Stimulated activated CD4-positive, alpha-beta T cell treated with anti-CD3 and anti-CD28 coated beads, Interleukin-4, amount 100 ng/mL, for 24 hours (primary cell): ENCODE measurements around the gene EXD3.
"Not testable (repeated sequence)": the region's sequence is repeated elsewhere in the genome, so short reads cannot be mapped to it uniquely, and the experiment has no call there.

Source experiments
- DNase-seq: peaks from one replicate; pipeline ENCODE4 v3.0.0-alpha.2; 2020

The EXD3 gene

GRCh38 chr9:137458194-137459151, 35.5 kb upstream of the EXD3 start:
- DNase-seq = no peak

DNA sequence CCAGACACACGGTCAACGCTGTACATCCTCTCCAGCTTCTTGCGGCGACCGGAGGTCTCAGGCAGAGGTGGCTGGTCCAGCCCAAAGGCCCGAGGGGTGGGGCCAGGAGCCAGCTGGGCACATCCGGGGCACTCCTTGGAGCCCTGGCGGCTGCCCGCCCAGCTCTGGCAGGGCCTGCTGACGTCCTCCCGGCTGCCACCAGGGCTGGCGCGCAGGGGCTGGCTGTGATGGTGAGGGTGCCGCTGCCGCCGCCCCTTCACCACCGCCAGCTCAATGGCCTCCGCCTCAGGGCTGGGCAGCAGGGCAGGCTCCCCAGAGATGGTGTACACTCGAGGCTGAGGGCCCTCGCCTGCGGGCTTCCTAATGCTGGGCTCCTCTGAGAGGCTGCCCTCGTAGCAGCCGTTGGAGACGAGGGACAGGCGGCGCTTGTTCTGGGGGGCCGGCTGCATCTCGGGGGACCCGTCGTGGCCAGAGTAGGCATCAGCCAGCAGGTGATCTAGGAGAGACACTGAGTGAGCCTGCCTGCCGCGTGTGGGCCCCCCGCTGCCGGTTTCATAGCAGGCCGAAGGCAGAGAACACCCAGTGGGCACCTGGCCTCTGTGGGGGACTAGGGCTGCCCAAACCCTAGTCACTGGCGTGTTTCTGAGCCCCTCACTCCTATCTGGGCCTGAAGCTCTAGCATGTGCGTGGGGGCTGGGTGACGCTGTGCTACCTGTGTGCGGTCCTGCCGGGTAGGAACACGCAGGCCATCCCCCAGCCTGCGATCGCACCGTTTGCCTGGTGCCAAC, 34.6 kb upstream of the EXD3 start:
- no peak for DNase-seq

DNA sequence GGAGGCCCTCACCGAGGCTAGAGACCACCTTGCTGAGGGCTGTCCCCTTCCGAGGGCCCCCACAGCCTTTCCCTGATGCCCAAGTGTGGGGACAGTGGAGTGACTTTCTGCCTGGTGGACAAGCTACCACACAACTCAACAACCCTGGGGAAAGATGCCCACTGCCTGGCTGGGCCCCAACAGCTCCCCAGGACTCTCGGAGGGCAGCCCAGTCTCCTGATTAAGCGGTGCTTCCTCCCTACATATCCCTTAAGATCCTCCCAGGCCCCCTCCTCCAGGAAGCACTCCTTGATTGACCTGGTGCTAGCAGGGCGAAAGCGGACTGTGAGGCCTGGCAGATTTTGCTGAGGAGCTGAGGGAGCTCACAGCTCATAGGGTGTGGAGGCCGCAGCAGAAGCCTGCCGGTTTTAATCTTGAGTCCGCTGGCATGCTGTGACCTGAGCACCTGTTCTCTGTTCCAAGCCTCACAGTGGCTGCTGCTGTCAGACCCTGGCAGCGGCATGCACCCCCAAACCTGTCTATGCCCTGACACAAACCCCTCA, 34.0 kb upstream of the EXD3 start:
- DNase-seq = no peak

- no peak for DNase-seq
Observed at GRCh38 chr9:137456061-137456863, 33.3 kb upstream of the EXD3 start.

- DNase-seq = no peak
Observed at GRCh38 chr9:137455359-137455991, 32.5 kb upstream of the EXD3 start.

GRCh38 chr9:137454597-137455358, 31.8 kb upstream of the EXD3 start:
- no peak for DNase-seq

GRCh38 chr9:137454145-137454596, 31.2 kb upstream of the EXD3 start:
- DNase-seq = peak; percentile 34

- DNase-seq = peak; percentile 58
Observed at GRCh38 chr9:137453643-137454081, 30.7 kb upstream of the EXD3 start.

- DNase-seq = no peak
Observed at GRCh38 chr9:137452761-137453642, 30.0 kb upstream of the EXD3 start.

DNA sequence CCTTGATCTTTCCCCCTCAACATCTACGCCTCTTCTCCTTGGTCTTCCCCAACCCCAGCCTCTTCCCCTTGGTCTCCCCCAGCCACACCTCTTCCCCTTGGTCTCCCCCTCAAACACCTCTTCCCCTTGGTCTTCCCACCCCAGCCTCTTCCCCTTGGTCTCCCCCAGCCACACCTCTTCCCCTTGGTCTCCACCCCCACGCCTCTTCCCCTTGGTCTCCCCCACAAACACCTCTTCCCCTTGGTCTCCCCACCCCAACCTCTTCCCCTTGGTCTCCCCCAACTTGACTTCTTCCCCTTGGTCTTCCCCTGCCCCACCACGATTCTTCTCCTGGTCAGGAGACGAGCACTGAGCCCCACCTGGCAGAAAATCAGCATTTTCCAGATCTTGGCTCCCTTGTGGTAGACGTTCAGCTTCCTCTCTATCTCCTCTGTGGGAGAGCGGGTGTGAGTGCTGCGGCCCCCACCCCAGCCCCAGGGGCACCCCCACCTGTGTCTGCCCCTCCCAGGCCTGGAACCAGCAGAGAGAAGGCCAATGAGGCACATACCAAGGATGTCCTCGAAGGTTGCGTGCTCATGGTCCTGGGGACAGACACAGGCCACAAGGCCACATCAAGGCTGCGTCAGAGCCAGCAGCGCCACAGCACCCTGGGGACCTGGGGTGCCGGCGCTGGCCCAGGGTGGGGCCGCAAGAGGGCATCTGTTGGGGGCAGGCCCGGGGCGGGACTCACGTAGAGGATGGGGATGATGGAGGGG, 29.2 kb upstream of the EXD3 start:
- DNase-seq = no peak

DNA sequence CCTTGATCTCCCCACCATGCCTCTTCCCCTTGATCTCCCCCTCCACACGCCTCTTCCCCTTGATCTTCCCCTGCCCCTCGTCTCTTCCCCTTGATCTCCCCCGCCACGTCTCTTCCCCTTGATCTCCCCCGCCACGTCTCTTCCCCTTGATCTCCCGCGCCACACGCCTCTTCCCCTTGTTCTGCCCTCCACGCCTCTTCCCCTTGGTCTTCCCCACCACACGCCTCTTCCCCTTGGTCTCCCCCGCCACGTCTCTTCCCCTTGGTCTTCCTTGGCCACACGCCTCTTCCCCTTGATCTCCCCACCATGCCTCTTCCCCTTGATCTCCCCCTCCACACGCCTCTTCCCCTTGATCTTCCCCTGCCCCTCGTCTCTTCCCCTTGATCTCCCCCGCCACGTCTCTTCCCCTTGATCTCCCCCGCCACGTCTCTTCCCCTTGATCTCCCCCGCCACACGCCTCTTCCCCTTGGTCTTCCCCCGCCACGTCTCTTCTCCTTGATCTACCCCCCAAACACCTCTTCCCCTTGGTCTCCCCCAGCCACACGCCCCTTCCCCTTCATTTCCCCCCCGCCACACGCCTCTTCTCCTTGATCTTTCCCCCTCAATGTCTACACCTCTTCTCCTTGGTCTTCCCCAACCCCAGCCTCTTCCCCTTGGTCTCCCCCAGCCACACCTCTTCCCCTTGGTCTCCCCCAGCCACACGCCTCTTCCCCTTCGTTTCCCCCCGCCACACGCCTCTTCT, 28.5 kb upstream of the EXD3 start:
- not testable (repeated sequence) for DNase-seq

DNA sequence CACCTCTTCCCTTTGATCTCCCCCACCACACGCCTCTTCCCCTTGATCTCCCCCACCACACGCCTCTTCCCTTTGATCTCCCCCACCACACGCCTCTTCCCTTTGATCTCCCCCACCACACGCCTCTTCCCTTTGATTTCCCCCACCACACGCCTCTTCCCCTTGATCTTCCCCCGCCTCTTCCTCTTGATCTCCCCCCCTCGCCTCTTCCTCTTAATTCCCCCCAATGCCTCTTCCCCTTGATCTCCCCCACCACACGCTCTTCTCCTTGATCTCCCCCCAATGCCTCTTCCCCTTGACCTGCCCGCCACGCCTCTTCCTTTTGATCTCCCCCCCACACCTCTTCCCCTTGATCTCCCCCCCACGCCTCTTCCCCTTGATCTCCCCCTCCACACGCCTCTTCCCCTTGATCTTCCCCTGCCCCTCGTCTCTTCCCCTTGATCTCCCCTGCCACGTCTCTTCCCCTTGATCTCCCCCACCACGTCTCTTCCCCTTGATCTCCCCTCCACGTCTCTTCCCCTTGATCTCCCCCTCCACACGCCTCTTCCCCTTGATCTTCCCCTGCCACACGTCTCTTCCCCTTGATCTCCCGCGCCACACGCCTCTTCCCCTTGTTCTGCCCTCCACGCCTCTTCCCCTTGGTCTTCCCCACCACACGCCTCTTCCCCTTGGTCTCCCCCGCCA, 27.7 kb upstream of the EXD3 start:
- not testable (repeated sequence) for DNase-seq

- no peak for DNase-seq
Observed at GRCh38 chr9:137449931-137450538, 27.1 kb upstream of the EXD3 start.

DNA sequence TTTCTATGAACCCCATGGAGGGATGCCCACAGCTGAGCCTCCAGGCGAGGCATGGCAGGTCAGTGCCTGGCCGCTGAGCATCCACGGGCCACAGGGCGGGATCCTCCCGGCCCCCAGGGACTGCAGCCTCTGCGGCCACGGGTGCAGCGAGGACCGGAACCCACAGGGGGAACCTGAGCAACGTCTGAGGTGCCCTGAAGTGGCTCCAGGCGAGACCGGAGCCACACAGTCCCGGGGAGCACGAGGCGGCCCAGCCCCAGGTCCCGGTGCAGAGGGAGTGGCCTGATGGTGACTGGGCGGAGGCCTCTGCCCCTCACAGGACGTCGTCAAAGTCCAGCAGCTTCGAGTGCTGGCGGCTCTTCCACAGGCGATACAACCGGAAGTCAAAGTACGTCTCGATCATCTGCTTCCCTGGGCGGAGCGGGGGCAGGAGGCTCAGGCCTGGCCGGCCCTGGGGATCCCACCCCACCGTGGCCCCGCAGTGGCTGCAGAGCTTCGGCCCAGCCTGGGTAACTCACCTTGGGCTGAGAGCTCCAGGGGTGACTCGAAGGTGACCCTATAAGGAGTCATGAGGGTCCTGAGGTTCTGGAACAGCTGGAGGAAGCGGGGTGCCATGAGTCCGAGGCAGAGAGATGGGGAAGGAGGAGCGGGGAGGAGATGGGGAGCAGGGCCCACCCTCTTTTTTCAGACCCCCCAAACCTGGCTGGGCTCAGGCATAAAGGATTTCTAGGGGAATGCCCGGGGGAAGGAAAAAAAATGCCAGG, 26.3 kb upstream of the EXD3 start:
- no peak for DNase-seq

- no peak for DNase-seq
Observed at GRCh38 chr9:137448602-137448962, 25.6 kb upstream of the EXD3 start.

DNA sequence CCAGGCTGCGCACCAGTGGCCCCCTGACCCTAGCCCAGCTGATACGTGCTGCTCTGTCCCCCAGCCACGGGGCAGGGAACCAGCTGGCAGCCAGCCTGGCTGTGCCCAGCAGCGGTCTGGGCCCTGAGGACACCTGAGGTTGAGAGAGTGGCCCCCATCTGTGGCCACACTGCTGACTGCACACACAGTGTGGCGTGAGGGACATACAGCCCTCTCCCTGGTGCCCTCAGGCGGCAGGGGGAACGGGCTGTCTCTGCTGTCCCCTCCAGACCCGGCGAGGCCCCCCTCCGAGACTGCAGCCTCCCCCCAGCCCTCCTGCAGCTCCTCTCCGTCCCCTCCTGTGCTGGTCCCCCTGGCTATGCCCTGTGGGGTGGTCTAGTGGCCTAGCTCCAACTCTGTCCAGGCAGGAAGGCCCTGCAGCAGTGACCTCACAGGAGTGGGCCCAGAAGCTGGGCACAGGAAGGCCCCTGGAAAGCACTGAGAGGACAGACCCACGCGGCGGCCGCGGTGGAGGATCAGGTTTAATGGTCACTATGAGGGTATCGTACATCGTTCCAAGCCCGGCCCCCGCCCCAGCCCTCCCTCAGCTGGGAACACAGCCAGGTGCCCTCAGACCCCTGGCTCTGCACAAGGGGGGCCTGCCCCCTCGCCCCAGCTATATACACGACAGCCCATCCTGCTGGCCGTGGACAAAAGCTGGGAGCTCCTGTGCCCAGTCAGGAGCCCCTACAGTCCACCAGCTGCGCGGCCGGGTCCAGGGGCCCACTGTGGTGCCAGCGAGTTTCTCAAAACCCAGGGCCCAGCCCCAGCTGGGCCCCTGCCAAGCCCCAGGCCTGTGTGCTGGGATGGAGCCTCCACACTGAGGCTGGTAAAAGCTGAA, 25.0 kb upstream of the EXD3 start:
- no peak for DNase-seq
